Osteoblast (primary cell): Measurements from ENCODE around the gene EML2. TPM values are rescaled to one million over a fixed set of nuclear protein-coding genes. Genes with fewer than 3 reads are reported as not detected.
A peak's percentile ranks its signal among the peaks of the same experiment; 100 is the strongest.

Source experiments
- DNase-seq: peaks from one replicate; pipeline ENCODE4 v3.0.0; 2011; ENCODE audit warnings: low spot score, mixed read lengths; ENCODE audit not compliant: insufficient read length; ENCODE audit errors: missing footprints
- H2AFZ ChIP-seq: 2 replicates; pipeline ENCODE4 v1.6.0; 2011; ENCODE audit warnings: mild to moderate bottlenecking, low read length
- H3K27ac ChIP-seq: 2 replicates; pipeline ENCODE4 v1.5.1; 2011; ENCODE audit warnings: mild to moderate bottlenecking, low read depth, low read length, moderate library complexity
- H3K27me3 ChIP-seq: 2 replicates; pipeline ENCODE4 v1.6.0; 2012; ENCODE audit warnings: mild to moderate bottlenecking, control low read depth, inconsistent platforms, low read length, moderate library complexity; ENCODE audit not compliant: insufficient read depth
- H3K36me3 ChIP-seq: 2 replicates; pipeline ENCODE4 v1.5.1; 2011; ENCODE audit warnings: mild to moderate bottlenecking, low read length, control low read depth, moderate library complexity; ENCODE audit not compliant: insufficient read depth
- H3K4me1 ChIP-seq: 2 replicates; pipeline ENCODE4 v1.5.1; 2011; ENCODE audit warnings: mild to moderate bottlenecking, low read length, control low read depth, moderate library complexity; ENCODE audit not compliant: insufficient read depth
- H3K4me2 ChIP-seq: 2 replicates; pipeline ENCODE4 v1.6.0; 2011; ENCODE audit warnings: mild to moderate bottlenecking, low read length; ENCODE audit not compliant: insufficient read depth
- H3K4me3 ChIP-seq: fragments of 200-600 bp; sonication (generic); 3 replicates; pipeline ENCODE4 v1.5.1; 2012; ENCODE audit warnings: mild to moderate bottlenecking, low read length, inconsistent platforms; ENCODE audit not compliant: insufficient read depth
- H3K79me2 ChIP-seq: 2 replicates; pipeline ENCODE4 v1.6.0; 2012; ENCODE audit warnings: mild to moderate bottlenecking, low read length, control low read depth, inconsistent platforms; ENCODE audit not compliant: insufficient read depth
- H3K9me3 ChIP-seq: 2 replicates; pipeline ENCODE4 v1.5.1; 2011; ENCODE audit warnings: low read depth, low read length, control low read depth
- H4K20me1 ChIP-seq: 2 replicates; pipeline ENCODE4 v1.6.0; 2012; ENCODE audit warnings: mild to moderate bottlenecking, low read length, control low read depth; ENCODE audit not compliant: insufficient read depth
- CTCF ChIP-seq: IDR thresholded peaks from 2 replicates; pipeline ENCODE4 v1.5.1; 2011; ENCODE audit warnings: mild to moderate bottlenecking, low read depth, low read length, moderate library complexity; ENCODE audit errors: extremely low read depth
- total RNA-seq: library from RNA; depleted of rRNA; stranded (reverse); fragments of >200 nt; gene quantifications from 2 replicates; pipeline ENCODE4 v1.2.3, GENCODE V29; 2012

The EML2 gene
- total RNA-seq, 1 donor, result 10.1 TPM

- Histone ChIP-seq H3K9me3 (no peaks in the 10 kb centered on the region), H3K79me2 (peaks cover 24% of the 10 kb centered on the region), H3K36me3 (no peaks in the 10 kb centered on the region), H2AFZ (peak overlapping the region; percentile 90), H4K20me1 (no peaks in the 10 kb centered on the region), H3K4me1 (peaks cover 9% of the 10 kb centered on the region), H3K27ac (peak overlapping the region; percentile 93), H3K27me3 (no peaks in the 10 kb centered on the region), H3K4me3 (peak overlapping the region; percentile 93), H3K4me2 (peak overlapping the region; percentile 79)
- no peak for TF ChIP-seq CTCF
- no peak for DNase-seq
These were observed 54.0 kb downstream of the EML2 start for GRCh38 chr19:45585158-45585577.

GRCh38 chr19:45584332-45585157 lies 54.7 kb downstream of the EML2 start, which contains the start of gene OPA3:
TSS of gene OPA3 (minus strand) at chr19:45584802. CDS start at chr19:45584764, 38 bp downstream.
- H3K4me3 ChIP-seq, result peak within 1 kb of the TSS; percentile 93
- peak; percentile 100 for DNase-seq
- peak within 1 kb of the TSS; percentile 97 for H3K27ac ChIP-seq
- H3K79me2 ChIP-seq, result peaks cover 26% of the 10 kb centered on the region
- TF ChIP-seq CTCF, result no peak
- peaks cover 9% of the 10 kb centered on the region for H3K4me1 ChIP-seq
- peak within 1 kb of the TSS; percentile 93 for H3K4me2 ChIP-seq
- no peaks in the 10 kb centered on the region for H3K9me3 ChIP-seq
- H3K36me3 ChIP-seq, result no peaks in the 10 kb centered on the region
- H3K27me3 ChIP-seq, result no peaks in the 10 kb centered on the region
- no peaks in the 10 kb centered on the region for H4K20me1 ChIP-seq
- peak within 1 kb of the TSS; percentile 97 for H2AFZ ChIP-seq

- H3K79me2 ChIP-seq, result peaks cover 26% of the 10 kb centered on the region
- no peak overlapping the region for H3K27ac ChIP-seq
- no peak for DNase-seq
- peaks cover 23% of the 10 kb centered on the region for H3K4me1 ChIP-seq
- H3K27me3 ChIP-seq, result no peaks in the 10 kb centered on the region
- TF ChIP-seq CTCF, result no peak
- no peak overlapping the region for H3K4me2 ChIP-seq
- no peak overlapping the region for H3K4me3 ChIP-seq
- H4K20me1 ChIP-seq, result no peaks in the 10 kb centered on the region
- no peaks in the 10 kb centered on the region for H3K36me3 ChIP-seq
- no peaks in the 10 kb centered on the region for H3K9me3 ChIP-seq
- no peak overlapping the region for H2AFZ ChIP-seq
These were observed 57.6 kb downstream of the EML2 start for GRCh38 chr19:45581576-45581975.

- Histone ChIP-seq H4K20me1 (no peaks in the 10 kb centered on the region), H3K36me3 (no peaks in the 10 kb centered on the region), H3K79me2 (peaks cover 41% of the 10 kb centered on the region), H3K27ac (no peak overlapping the region), H3K4me1 (peaks cover 20% of the 10 kb centered on the region), H3K9me3 (no peaks in the 10 kb centered on the region), H3K4me2 (no peak overlapping the region), H2AFZ (no peak overlapping the region), H3K27me3 (no peaks in the 10 kb centered on the region), H3K4me3 (no peak overlapping the region)
- DNase-seq, result no peak
- no peak for TF ChIP-seq CTCF
These were observed 60.3 kb downstream of the EML2 start for GRCh38 chr19:45578861-45579260.
